ENCODE data around the gene ARMS2. TPM values are rescaled to one million over a fixed set of nuclear protein-coding genes. Genes with fewer than 3 reads are reported as not detected.
A peak's percentile ranks its signal among the peaks of the same experiment; 100 is the strongest.

Gene ARMS2
- total and polyA plus RNA-seq, 9 donors, result not detected

- Histone ChIP-seq H3K4me3 (ENCODE audit: low read length) (no peak overlapping the region), H3K4me1 (ENCODE audit: control insufficient read depth, insufficient read depth, low read length) (peaks cover 40% of the 10 kb centered on the region), H3K36me3 (ENCODE audit: control insufficient read depth, insufficient read depth, low read length) (no peaks in the 10 kb centered on the region), H3K9me3 (replicated peaks; ENCODE audit: control insufficient read depth, low read depth, low read length) (no peaks in the 10 kb centered on the region), H3K27me3 (ENCODE audit: control insufficient read depth, insufficient read depth, low read length) (no peaks in the 10 kb centered on the region), H3K27ac (ENCODE audit: low read length) (no peak overlapping the region)
- WGBS (ENCODE audit: insufficient coverage), result 73% methylated on average over 2 of the region's 5 CpGs
- DNase-seq, result no peak
Measured at GRCh38 chr10:122500194-122500593, 45.7 kb downstream of the ARMS2 start.

GRCh38 chr10:122500726-122501125, 46.3 kb downstream of the ARMS2 start:
- no peak overlapping the region for H3K4me3 ChIP-seq (ENCODE audit: low read length)
- DNase-seq, result no peak
- H3K36me3 ChIP-seq (ENCODE audit: control insufficient read depth, insufficient read depth, low read length), result no peaks in the 10 kb centered on the region
- H3K9me3 ChIP-seq (replicated peaks; ENCODE audit: control insufficient read depth, low read depth, low read length), result no peaks in the 10 kb centered on the region
- H3K27me3 ChIP-seq (ENCODE audit: control insufficient read depth, insufficient read depth, low read length), result no peaks in the 10 kb centered on the region
- H3K27ac ChIP-seq (ENCODE audit: low read length), result no peak overlapping the region
- H3K4me1 ChIP-seq (ENCODE audit: control insufficient read depth, insufficient read depth, low read length), result peaks cover 43% of the 10 kb centered on the region
- 86% methylated on average over 4 of the region's 6 CpGs for WGBS (ENCODE audit: insufficient coverage)

- Histone ChIP-seq H3K9me3 (replicated peaks; ENCODE audit: control insufficient read depth, low read depth, low read length) (no peaks in the 10 kb centered on the region), H3K4me3 (ENCODE audit: low read length) (no peak overlapping the region), H3K27me3 (ENCODE audit: control insufficient read depth, insufficient read depth, low read length) (no peaks in the 10 kb centered on the region), H3K4me1 (ENCODE audit: control insufficient read depth, insufficient read depth, low read length) (peaks cover 62% of the 10 kb centered on the region), H3K27ac (ENCODE audit: low read length) (no peak overlapping the region), H3K36me3 (ENCODE audit: control insufficient read depth, insufficient read depth, low read length) (no peaks in the 10 kb centered on the region)
- 70% methylated on average over 10 of the region's 13 CpGs for WGBS (ENCODE audit: insufficient coverage)
- no peak for DNase-seq
Measured at GRCh38 chr10:122503012-122503411, 48.6 kb downstream of the ARMS2 start.

- DNase-seq, result peak; percentile 78
- no peak overlapping the region for H3K4me3 ChIP-seq (ENCODE audit: low read length)
- no peaks in the 10 kb centered on the region for H3K27me3 ChIP-seq (ENCODE audit: control insufficient read depth, insufficient read depth, low read length)
- no peaks in the 10 kb centered on the region for H3K9me3 ChIP-seq (replicated peaks; ENCODE audit: control insufficient read depth, low read depth, low read length)
- 62% methylated on average over 11 of the region's 17 CpGs for WGBS (ENCODE audit: insufficient coverage)
- H3K27ac ChIP-seq (ENCODE audit: low read length), result peak overlapping the region; percentile 31
- H3K36me3 ChIP-seq (ENCODE audit: control insufficient read depth, insufficient read depth, low read length), result no peaks in the 10 kb centered on the region
- H3K4me1 ChIP-seq (ENCODE audit: control insufficient read depth, insufficient read depth, low read length), result peaks cover 61% of the 10 kb centered on the region
Measured at GRCh38 chr10:122503886-122504609, 49.6 kb downstream of the ARMS2 start.

GRCh38 chr10:122504610-122504950, 50.1 kb downstream of the ARMS2 start:
- peaks cover 5% of the 10 kb centered on the region for H3K36me3 ChIP-seq (ENCODE audit: control insufficient read depth, insufficient read depth, low read length)
- H3K4me3 ChIP-seq (ENCODE audit: low read length), result no peak overlapping the region
- no peaks in the 10 kb centered on the region for H3K9me3 ChIP-seq (replicated peaks; ENCODE audit: control insufficient read depth, low read depth, low read length)
- peak overlapping the region; percentile 51 for H3K27ac ChIP-seq (ENCODE audit: low read length)
- H3K27me3 ChIP-seq (ENCODE audit: control insufficient read depth, insufficient read depth, low read length), result no peaks in the 10 kb centered on the region
- WGBS (ENCODE audit: insufficient coverage), result 18% methylated on average over 4 of the region's 6 CpGs
- H3K4me1 ChIP-seq (ENCODE audit: control insufficient read depth, insufficient read depth, low read length), result peaks cover 56% of the 10 kb centered on the region
- DNase-seq, result peak; percentile 96

- H3K36me3 ChIP-seq (ENCODE audit: control insufficient read depth, insufficient read depth, low read length), result peaks cover 8% of the 10 kb centered on the region
- H3K4me3 ChIP-seq (ENCODE audit: low read length), result no peak overlapping the region
- WGBS (ENCODE audit: insufficient coverage), result 94% methylated on average over 3 of the region's 5 CpGs
- H3K27ac ChIP-seq (ENCODE audit: low read length), result peak overlapping the region; percentile 51
- peaks cover 53% of the 10 kb centered on the region for H3K4me1 ChIP-seq (ENCODE audit: control insufficient read depth, insufficient read depth, low read length)
- H3K9me3 ChIP-seq (replicated peaks; ENCODE audit: control insufficient read depth, low read depth, low read length), result no peaks in the 10 kb centered on the region
- no peak for DNase-seq
- no peaks in the 10 kb centered on the region for H3K27me3 ChIP-seq (ENCODE audit: control insufficient read depth, insufficient read depth, low read length)
Measured at GRCh38 chr10:122505011-122505410, 50.6 kb downstream of the ARMS2 start.

GRCh38 chr10:122505885-122506645, 51.6 kb downstream of the ARMS2 start:
- H3K27ac ChIP-seq (ENCODE audit: low read length), result no peak overlapping the region
- H3K27me3 ChIP-seq (ENCODE audit: control insufficient read depth, insufficient read depth, low read length), result no peaks in the 10 kb centered on the region
- 70% methylated on average over 9 of the region's 15 CpGs for WGBS (ENCODE audit: insufficient coverage)
- H3K9me3 ChIP-seq (replicated peaks; ENCODE audit: control insufficient read depth, low read depth, low read length), result no peaks in the 10 kb centered on the region
- no peak overlapping the region for H3K4me3 ChIP-seq (ENCODE audit: low read length)
- DNase-seq, result peak; percentile 72
- H3K4me1 ChIP-seq (ENCODE audit: control insufficient read depth, insufficient read depth, low read length), result peaks cover 48% of the 10 kb centered on the region
- H3K36me3 ChIP-seq (ENCODE audit: control insufficient read depth, insufficient read depth, low read length), result peaks cover 8% of the 10 kb centered on the region

Other genes with a start within 250 kb of the ARMS2 start
- 0.27 TPM for gene BTBD16, start 183.4 kb upstream of the ARMS2 start, total RNA-seq
- gene BTBD16, start 183.4 kb upstream of the ARMS2 start, polyA plus RNA-seq (ENCODE audit: insufficient read depth in 1 of 8, insufficient read length in 8 of 8, low replicate concordance in 1 of 8), result under 1 TPM in 2 of 8 donors, not detected in 6; 0.40 to 0.50 TPM
- gene PLEKHA1, start 79.9 kb upstream of the ARMS2 start, total RNA-seq, result 22.0 TPM
- 10 to 100 TPM; 23.6 to 36.3 (median 30.0) TPM for gene PLEKHA1, start 79.9 kb upstream of the ARMS2 start, polyA plus RNA-seq (ENCODE audit: insufficient read depth in 1 of 8, insufficient read length in 8 of 8, low replicate concordance in 1 of 8)
- gene HTRA1, start 6.9 kb downstream of the ARMS2 start, total RNA-seq, result 219 TPM
- 100 to 1,000 TPM in 4 of 8 donors, 10 to 100 TPM in 4; 54.2 to 325 (median 105) TPM for gene HTRA1, start 6.9 kb downstream of the ARMS2 start, polyA plus RNA-seq (ENCODE audit: insufficient read depth in 1 of 8, insufficient read length in 8 of 8, low replicate concordance in 1 of 8)
- under 0.01 TPM for gene DMBT1, start 106.1 kb downstream of the ARMS2 start, total RNA-seq
- 10 to 100 TPM in 1 of 8 donors, 1 to 10 TPM in 1, under 1 TPM in 3, not detected in 3; 0.05 to 14.3 (median 0.75) TPM for gene DMBT1, start 106.1 kb downstream of the ARMS2 start, polyA plus RNA-seq (ENCODE audit: insufficient read depth in 1 of 8, insufficient read length in 8 of 8, low replicate concordance in 1 of 8)
- not detected for gene C10orf120, start 245.2 kb downstream of the ARMS2 start, total RNA-seq
- not detected for gene C10orf120, start 245.2 kb downstream of the ARMS2 start, polyA plus RNA-seq (ENCODE audit: insufficient read depth in 1 of 8, insufficient read length in 8 of 8, low replicate concordance in 1 of 8)

Data from muscle of leg (tissue), 11 donors.